ENCODE data around the gene NCOR1. TPM values are rescaled to one million over a fixed set of nuclear protein-coding genes. Genes with fewer than 3 reads are reported as not detected.

Gene NCOR1
- total and polyA plus RNA-seq, 9 of the 15 experiments (the other 6 are each of a cell fraction or from before 2014, with no cell fraction given), result 20.2 to 66.5 (median 50.9) TPM

GRCh38 chr17:16181581-16181980 is 33.8 kb downstream of the NCOR1 start:
- no peaks in the 10 kb centered on the region for H3K9me1 ChIP-seq (ENCODE audit: control insufficient read depth, insufficient read depth, low read length)
- intact Hi-C loops (cut with micrococcal nuclease), result no loop called here

More at GRCh38 chr17:16181581-16181980, 33.8 kb downstream of the NCOR1 start:
- Histone ChIP-seq H3K79me2 (ENCODE audit: control insufficient read depth, insufficient read depth, low read length) (peaks cover 18% of the 10 kb centered on the region; the same call in 2 of the 3 replicates), H3K27me3 (ENCODE audit: control insufficient read depth in 2 of 2, insufficient read depth in 2 of 2, low read length in 2 of 2) (no peaks in the 10 kb centered on the region), H4K20me1 (replicated peaks; ENCODE audit: control insufficient read depth, insufficient read depth, low read length) (no peaks in the 10 kb centered on the region), H2AFZ (ENCODE audit: low read depth, low read length) (no peak overlapping the region), H3K9me3 (replicated peaks; ENCODE audit: control insufficient read depth, insufficient read depth, low read depth, low read length) (no peaks in the 10 kb centered on the region), H3K27ac (ENCODE audit: extremely low read depth, low read depth, low read length) (no peak overlapping the region), H3K4me2 (ENCODE audit: insufficient read depth, low read length) (no peak overlapping the region), H3K4me3 (no peak overlapping the region), H3K36me3 (ENCODE audit: control insufficient read depth, insufficient read depth, low read length) (peaks cover 23% of the 10 kb centered on the region), H3K9ac (ENCODE audit: insufficient read depth in 1 of 2, low read depth in 2 of 2, low read length in 2 of 2) (no peak overlapping the region; a peak in 1 of 4 replicates), H3K4me1 (replicated peaks in 1 of 2; ENCODE audit: control insufficient read depth in 2 of 2, insufficient read depth in 2 of 2, low read length in 2 of 2) (no peaks in the 10 kb centered on the region)
- FAIRE-seq (no peak), ATAC-seq (no peak), DNase-seq (ENCODE audit: extremely low read depth in 1 of 4, low spot score in 3 of 4) (no peak)
- in situ Hi-C loops (cut with MboI), result no loop called here
- ChIA-PET CTCF (ENCODE audit: low intra/inter-chr PET ratio) (no interaction called here), POLR2A (no interaction called here)
- no peak for TF ChIP-seq COPS2 (conservative IDR thresholded peaks at IDR 0.05)
- no peak for TF ChIP-seq KLF13 (tag; IDR thresholded peaks at IDR 0.05; ENCODE audit: borderline replicate concordance, low read depth)
- no peak for TF ChIP-seq ZBTB49 (CRISPR knock-in tag; IDR thresholded peaks at IDR 0.05; ENCODE audit: borderline replicate concordance)
- no peak for TF ChIP-seq KAT7 (CRISPR knock-in tag; IDR thresholded peaks at IDR 0.05; ENCODE audit: borderline replicate concordance)
- no peak for TF ChIP-seq GMEB1 (CRISPR knock-in tag; IDR thresholded peaks at IDR 0.05)
- TF ChIP-seq HINFP (tag; conservative IDR thresholded peaks at IDR 0.05; ENCODE audit: low read depth), result no peak
- no peak for TF ChIP-seq BRD9 (IDR thresholded peaks at IDR 0.05; ENCODE audit: low read depth, partially characterized antibody)
- no peak for TF ChIP-seq ZNF224 (CRISPR knock-in tag; IDR thresholded peaks at IDR 0.05)
- TF ChIP-seq CC2D1A (IDR thresholded peaks at IDR 0.05), result no peak
- TF ChIP-seq BDP1 (IDR thresholded peaks at IDR 0.05; ENCODE audit: insufficient read depth, insufficient read length), result no peak
- no peak for TF ChIP-seq MTA1 (IDR thresholded peaks at IDR 0.05; ENCODE audit: borderline replicate concordance)
- no peak for TF ChIP-seq ZNF12 (CRISPR knock-in tag; IDR thresholded peaks at IDR 0.05)
- TF ChIP-seq PCBP1 (IDR thresholded peaks at IDR 0.05; ENCODE audit: low read depth, low read length, poor library complexity, severe bottlenecking), result no peak
- 91% methylated on average over 1 of the region's 1 CpG for WGBS (ENCODE audit: insufficient coverage, low coverage, missing lambda C conversion rate)
- BruUV-seq (replicated peaks), result no TSS peak
